IMR-90 (cell line): ENCODE data around the gene TTLL9. TPM values are rescaled to one million over a fixed set of nuclear protein-coding genes. Genes with fewer than 3 reads are reported as not detected.

Experiments
- ATAC-seq: fragments of 200-7000 bp; cut with Tn5 transposase; 2 replicates; pipeline ENCODE4 v1.9.1; 2020; ENCODE audit warnings: low read depth, mild to moderate bottlenecking, moderate library complexity
- BruUV-seq: library from RNA; stranded (reverse); fragments of 400-500 nt; replicated peaks from 2 replicates; lab custom pipeline; 2021; lab: Mats Ljungman, UMichigan
- CTCF ChIA-PET: fragments of 300-600 bp; formaldehyde crosslinking; extraction: SDS; loops from one replicate; lab custom pipeline; 2021; ENCODE audit warnings: antibody characterized with exemption; lab: Yijun Ruan, JAX
- POLR2A ChIA-PET: fragments of 300-600 bp; sonication (Branson Sonifier 250); formaldehyde crosslinking; loops from one replicate; lab custom pipeline; 2022; ENCODE audit warnings: antibody characterized with exemption; ENCODE audit not compliant: unreplicated experiment; lab: Charles Lee
- DNase-seq: peaks from one replicate; pipeline ENCODE4 v3.0.0; 2013
- H2AFZ ChIP-seq: replicated peaks from 2 replicates; pipeline ENCODE3; 2013; ENCODE audit warnings: low read length, mild to moderate bottlenecking; ENCODE audit not compliant: poor library complexity
- H2AK5ac ChIP-seq: 2 replicates; pipeline ENCODE4 v1.6.1; 2013; ENCODE audit warnings: low read depth, low read length, inconsistent platforms
- H2AK9ac ChIP-seq: replicated peaks from 2 replicates; pipeline ENCODE3; 2013; ENCODE audit warnings: mild to moderate bottlenecking, low read depth, low read length, moderate library complexity; ENCODE audit not compliant: poor library complexity
- H2BK120ac ChIP-seq: 2 replicates; pipeline ENCODE4 v1.6.1; 2013; ENCODE audit warnings: low read depth, low read length, inconsistent platforms
- H2BK15ac ChIP-seq: 3 replicates; pipeline ENCODE4 v1.6.1; 2013; ENCODE audit warnings: low read depth, low read length, inconsistent platforms
- H2BK20ac ChIP-seq: 2 replicates; pipeline ENCODE4 v1.6.1; 2013; ENCODE audit warnings: low read depth, mild to moderate bottlenecking, inconsistent platforms, low read length, moderate library complexity
- H2BK5ac ChIP-seq: 2 replicates; pipeline ENCODE4 v1.6.1; 2013; ENCODE audit warnings: mild to moderate bottlenecking, low read depth, low read length, inconsistent platforms; ENCODE audit not compliant: poor library complexity, severe bottlenecking
- H3K14ac ChIP-seq: replicated peaks from 2 replicates; pipeline ENCODE4 v1.6.1; 2013; ENCODE audit warnings: low read depth, low read length, inconsistent platforms
- H3K18ac ChIP-seq: 2 replicates; pipeline ENCODE4 v1.6.1; 2013; ENCODE audit warnings: low read depth, low read length, control low read depth
- H3K23ac ChIP-seq: 2 replicates; pipeline ENCODE4 v1.6.1; 2013; ENCODE audit warnings: low read depth, low read length, inconsistent platforms
- H3K27ac ChIP-seq: 2 replicates; pipeline ENCODE4 v1.5.1; 2013; ENCODE audit warnings: mild to moderate bottlenecking, control low read depth, low read length; ENCODE audit not compliant: insufficient read depth
- H3K27me3 ChIP-seq: 2 replicates; pipeline ENCODE4 v1.6.1; 2013; ENCODE audit warnings: low read length; ENCODE audit not compliant: control insufficient read depth, insufficient read depth
- H3K36me3 ChIP-seq: 2 replicates; pipeline ENCODE4 v1.6.1; 2013; ENCODE audit warnings: low read length, mixed read lengths; ENCODE audit not compliant: control insufficient read depth, insufficient read depth
- H3K4ac ChIP-seq: 2 replicates; pipeline ENCODE4 v1.6.1; 2013; ENCODE audit warnings: low read depth, low read length, inconsistent platforms
- H3K4me1 ChIP-seq: 2 replicates; pipeline ENCODE4 v1.6.1; 2013; ENCODE audit warnings: low read length, mixed read lengths; ENCODE audit not compliant: control insufficient read depth, insufficient read depth
- H3K4me2 ChIP-seq: 2 replicates; pipeline ENCODE4 v1.6.1; 2013; ENCODE audit warnings: low read depth, mild to moderate bottlenecking, control low read depth, low read length, moderate library complexity
- H3K4me3 ChIP-seq: 2 replicates; pipeline ENCODE4 v1.5.1; 2013; ENCODE audit warnings: low read depth, mild to moderate bottlenecking, control low read depth, low read length, moderate library complexity; ENCODE audit not compliant: insufficient read depth
- H3K56ac ChIP-seq: 2 replicates; pipeline ENCODE4 v1.6.1; 2013; ENCODE audit warnings: low read length, inconsistent platforms; ENCODE audit not compliant: insufficient read depth; ENCODE audit errors: extremely low read depth
- H3K79me1 ChIP-seq, 2 experiments: 2 replicates each; pipeline ENCODE4 v1.6.1; 2013; ENCODE audit warnings: low read length in 2 of 2, inconsistent platforms in 1 of 2, low read depth in 1 of 2
- H3K9ac ChIP-seq: 2 replicates; pipeline ENCODE4 v1.6.1; 2013; ENCODE audit warnings: low read depth, low read length, control low read depth
- H3K9me1 ChIP-seq: 2 replicates; pipeline ENCODE4 v1.6.1; 2013; ENCODE audit warnings: low read length, inconsistent platforms; ENCODE audit not compliant: insufficient read depth
- H3K9me3 ChIP-seq: 2 replicates; pipeline ENCODE4 v1.6.1; 2013; ENCODE audit warnings: low read length; ENCODE audit not compliant: control insufficient read depth, insufficient read depth
- H4K20me1 ChIP-seq: 2 replicates; pipeline ENCODE4 v1.6.1; 2013; ENCODE audit warnings: low read length, inconsistent platforms; ENCODE audit not compliant: insufficient read depth
- H4K5ac ChIP-seq: 2 replicates; pipeline ENCODE4 v1.6.1; 2013; ENCODE audit warnings: mild to moderate bottlenecking, low read depth, low read length, control low read depth
- H4K8ac ChIP-seq, 2 experiments: 2 replicates each; pipeline ENCODE4 v1.6.1; 2013; ENCODE audit warnings: low read depth in 2 of 2, low read length in 2 of 2, control low read depth in 1 of 2, inconsistent platforms in 1 of 2
- H4K91ac ChIP-seq: 2 replicates; pipeline ENCODE4 v1.6.1; 2013; ENCODE audit warnings: low read depth, low read length, inconsistent platforms; ENCODE audit not compliant: insufficient read depth
- BHLHE40 ChIP-seq: fragments of 150-350 bp; IDR thresholded peaks from 2 replicates; pipeline ENCODE4 v1.6.1; 2016; ENCODE audit warnings: mild to moderate bottlenecking, low read depth, low read length
- ELK1 ChIP-seq: fragments of 150-350 bp; IDR thresholded peaks from 2 replicates; pipeline ENCODE4 v1.6.1; 2016; ENCODE audit warnings: low read depth, mild to moderate bottlenecking, low read length, moderate library complexity, borderline replicate concordance
- MAFK ChIP-seq: IDR thresholded peaks from 2 replicates; pipeline ENCODE4 v1.6.1; 2012; ENCODE audit warnings: low read depth, low read length, improper control_type of control experiment
- POLR2A ChIP-seq: IDR thresholded peaks from 2 replicates; pipeline ENCODE4 v1.6.1; 2012; ENCODE audit warnings: mild to moderate bottlenecking, low read depth, low read length
- WGBS, 2 experiments: methylation state at CpG; one replicate each; pipeline versions ENCODE4 v1.1.5 to v1.1.7; 2013; ENCODE audit warnings: missing lambda C conversion rate in 2 of 2; ENCODE audit not compliant: insufficient read length in 1 of 2; ENCODE audit errors: extremely low coverage in 2 of 2; 5-methylcytosine and 5-hydroxymethylcytosine counted together
- dilution Hi-C: fragments of 300-500 bp; cut with HindIII; formaldehyde crosslinking; loops from one replicate; pipeline ENCODE4 v1.14.3; 2018; ENCODE audit warnings: low sequenced_read_pairs; ENCODE audit not compliant: unreplicated experiment
- in situ Hi-C: fragments of 300-500 bp; cut with MboI; formaldehyde crosslinking; loops from 3 replicates; pipeline ENCODE4 v1.14.3; 2019; ENCODE audit warnings: low sequenced_read_pairs, inconsistent platforms, mixed read lengths
- intact Hi-C: fragments of 100-400 bp; cut with micrococcal nuclease; formaldehyde crosslinking; loops from 2 replicates; pipeline ENCODE4 v1.10.0; 2022
- polyA plus RNA-seq, 3 experiments: library from polyadenylated mRNA; depleted of rRNA; stranded (reverse); fragments of >200 nt; gene quantifications; 2 replicates each; pipeline ENCODE4 v1.2.3, GENCODE V29; 2012; ENCODE audit warnings: low replicate concordance in 1 of 3
- total RNA-seq: library from RNA; depleted of rRNA; stranded (reverse); fragments of >200 nt; gene quantifications from 2 replicates; pipeline ENCODE4 v1.2.3, GENCODE V29; 2012

TTLL9 gene
- total and polyA plus RNA-seq, 2 of the 4 experiments (the other 2 are of a cell fraction) = not detected

- DNase-seq (no peak), ATAC-seq (no peak)
- peaks cover 39% of the 10 kb centered on the region for H3K27me3 ChIP-seq
- no peak overlapping the region for H3K27ac ChIP-seq
- H4K91ac ChIP-seq = no peak overlapping the region
- H3K4me1 ChIP-seq = no peaks in the 10 kb centered on the region
- H3K9ac ChIP-seq = no peak overlapping the region
- H2AK9ac ChIP-seq = no peak overlapping the region
- intact Hi-C loops (no loop called here), in situ Hi-C loops (no loop called here), dilution Hi-C loops (no loop called here)
- no peaks in the 10 kb centered on the region for H3K79me1 ChIP-seq
- no peak overlapping the region for H2AK5ac ChIP-seq
- no peak overlapping the region for H2AFZ ChIP-seq
- no peaks in the 10 kb centered on the region for H3K36me3 ChIP-seq
- H3K4me3 ChIP-seq = no peak overlapping the region
- no peaks in the 10 kb centered on the region for H3K9me1 ChIP-seq
- no peak for TF ChIP-seq POLR2A
- TF ChIP-seq MAFK = no peak
- TF ChIP-seq ELK1 = no peak
- TF ChIP-seq BHLHE40 = no peak
- H3K23ac ChIP-seq = no peak overlapping the region
- no peak overlapping the region for H3K14ac ChIP-seq
- H2BK20ac ChIP-seq = no peak overlapping the region
- H4K5ac ChIP-seq = no peak overlapping the region
- CTCF ChIA-PET = no interaction called here
- no peak overlapping the region for H3K56ac ChIP-seq
- H4K20me1 ChIP-seq = no peaks in the 10 kb centered on the region
- POLR2A ChIA-PET = no interaction called here
- no peak overlapping the region for H2BK15ac ChIP-seq
- no peak overlapping the region for H3K18ac ChIP-seq
- H3K9me3 ChIP-seq = no peaks in the 10 kb centered on the region
- H2BK120ac ChIP-seq = no peak overlapping the region
- no peak overlapping the region for H4K8ac ChIP-seq
- WGBS, 2 experiments = 75% methylated on average over 1 of the region's 2 CpGs; no CpG with 5 or more reads in 1 of the 2 experiments
- no TSS peak for BruUV-seq
- no peak overlapping the region for H3K4ac ChIP-seq
- H3K4me2 ChIP-seq = no peak overlapping the region
- no peak overlapping the region for H2BK5ac ChIP-seq
Observed at GRCh38 chr20:31981784-31982183, 111.3 kb downstream of the TTLL9 start.
